ENCODE data around the gene PHC3. TPM values are rescaled to one million over a fixed set of nuclear protein-coding genes. Genes with fewer than 3 reads are reported as not detected.
"Not testable (repeated sequence)": the region's sequence is repeated elsewhere in the genome, so short reads cannot be mapped to it uniquely, and the experiment has no call there.

The PHC3 gene
- total and polyA plus RNA-seq, 4 donors, result 6.1 to 131 (median 59.9) TPM

DNA sequence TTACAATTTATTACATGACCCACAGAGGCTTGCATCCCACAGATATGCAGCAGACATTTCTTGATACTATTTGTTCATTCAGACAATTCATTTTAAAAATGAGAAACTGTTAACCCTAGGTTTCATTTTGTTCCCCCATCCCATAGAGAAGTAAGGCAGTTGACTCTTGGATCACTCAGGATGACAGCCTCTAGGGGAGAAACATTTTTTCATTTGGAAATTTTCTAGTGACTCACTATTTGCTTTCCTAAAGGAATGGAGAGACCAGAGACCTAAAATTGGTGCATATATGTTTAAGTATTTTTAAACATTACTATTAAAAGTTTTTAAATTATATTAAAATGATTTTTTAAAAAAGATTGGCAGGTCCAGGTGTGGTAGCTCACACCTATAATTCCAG, 19.5 kb upstream of the PHC3 start:
- Histone ChIP-seq H3K4me1 (ENCODE audit: control insufficient read depth in 1 of 2, insufficient read depth in 2 of 2, low read length in 2 of 2) (no peaks in the 10 kb centered on the region), H3K36me3 (ENCODE audit: control insufficient read depth in 1 of 2, insufficient read depth in 2 of 2, low read length in 1 of 2) (no peaks in the 10 kb centered on the region), H3K9me3 (ENCODE audit: control insufficient read depth, low read length) (no peaks in the 10 kb centered on the region), H3K27ac (ENCODE audit: low read depth in 1 of 2, low read length in 2 of 2) (no peak overlapping the region), H3K4me3 (ENCODE audit: low read length in 2 of 2) (no peak overlapping the region), H3K27me3 (ENCODE audit: control insufficient read depth in 1 of 2, insufficient read depth in 2 of 2, low read length in 1 of 2) (no peaks in the 10 kb centered on the region)
- DNase-seq, result no peak
- intact Hi-C loops (cut with DNase I), result no loop called here
- no peak for ATAC-seq (ENCODE audit: low FRiP score)

DNA sequence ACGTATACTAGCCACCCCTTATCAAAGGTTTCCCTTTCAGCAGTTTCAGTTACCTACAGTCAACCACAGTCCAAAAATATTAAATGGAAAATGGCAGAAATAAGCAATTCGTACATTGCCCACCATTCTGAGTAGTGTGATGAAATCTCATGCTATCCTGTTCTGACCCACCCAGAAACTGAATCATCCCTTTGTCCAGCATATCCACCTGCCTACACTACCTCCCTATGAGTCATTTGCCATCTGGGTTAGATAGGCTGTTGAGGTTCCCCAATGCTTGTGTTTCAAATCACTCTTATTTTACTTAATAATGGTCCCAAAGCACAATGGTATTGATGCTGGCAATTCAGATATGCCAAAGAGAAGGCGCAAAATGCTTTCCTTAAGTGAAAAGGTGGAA, 15.3 kb upstream of the PHC3 start:
- no peak for ATAC-seq (ENCODE audit: low FRiP score)

DNA sequence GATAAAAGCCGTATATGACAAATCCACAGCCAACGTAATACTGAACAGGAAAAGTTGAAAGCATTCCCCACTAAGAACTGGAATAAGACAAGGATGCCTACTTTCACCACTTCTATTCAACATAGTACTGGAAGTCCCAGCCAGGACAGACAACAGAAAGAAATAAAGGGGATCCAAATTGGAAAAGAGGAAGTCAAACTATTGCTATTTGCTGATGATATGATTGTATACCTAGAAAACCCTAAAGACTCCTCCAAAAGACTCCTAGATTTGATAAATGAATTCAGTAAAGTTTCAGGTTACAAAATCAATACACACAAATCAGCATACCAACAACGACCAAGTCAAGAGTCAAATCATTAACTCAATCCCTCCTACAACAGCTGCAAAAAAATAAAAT, 14.2 kb upstream of the PHC3 start:
- H3K36me3 ChIP-seq (ENCODE audit: control insufficient read depth in 1 of 2, insufficient read depth in 2 of 2, low read length in 1 of 2); H3K9me3 ChIP-seq (ENCODE audit: control insufficient read depth, low read length); ATAC-seq (ENCODE audit: low FRiP score); H3K4me1 ChIP-seq (ENCODE audit: control insufficient read depth in 1 of 2, insufficient read depth in 2 of 2, low read length in 2 of 2); H3K4me3 ChIP-seq (ENCODE audit: low read length in 2 of 2); H3K27ac ChIP-seq (ENCODE audit: low read depth in 1 of 2, low read length in 2 of 2); DNase-seq; H3K27me3 ChIP-seq (ENCODE audit: control insufficient read depth in 1 of 2, insufficient read depth in 2 of 2, low read length in 1 of 2): not testable (repeated sequence)
- 63 to 75% methylated on average over 3 of the region's 3 CpGs for WGBS, 2 donors
- intact Hi-C loops (cut with DNase I), result loop anchor here in 1 of 2 donors (10.0 kb wide), 1 partner anchor 79 kb away; no protein-coding TSS in a partner anchor

More for the DNA sequence above, 15.3 kb upstream of the PHC3 start:
- Histone ChIP-seq H3K9me3 (ENCODE audit: control insufficient read depth, low read length) (no peaks in the 10 kb centered on the region), H3K27me3 (ENCODE audit: control insufficient read depth in 1 of 2, insufficient read depth in 2 of 2, low read length in 1 of 2) (no peaks in the 10 kb centered on the region), H3K27ac (ENCODE audit: low read depth in 1 of 2, low read length in 2 of 2) (no peak overlapping the region), H3K36me3 (ENCODE audit: control insufficient read depth in 1 of 2, insufficient read depth in 2 of 2, low read length in 1 of 2) (no peaks in the 10 kb centered on the region), H3K4me3 (ENCODE audit: low read length in 2 of 2) (no peak overlapping the region), H3K4me1 (ENCODE audit: control insufficient read depth in 1 of 2, insufficient read depth in 2 of 2, low read length in 2 of 2) (no peaks in the 10 kb centered on the region)
- no peak for DNase-seq
- 93 to 95% methylated on average over 3 of the region's 3 CpGs for WGBS, 2 donors
- intact Hi-C loops (cut with DNase I), result loop anchor here in 1 of 2 donors (10.0 kb wide), 1 partner anchor 78 kb away; no protein-coding TSS in a partner anchor

DNA sequence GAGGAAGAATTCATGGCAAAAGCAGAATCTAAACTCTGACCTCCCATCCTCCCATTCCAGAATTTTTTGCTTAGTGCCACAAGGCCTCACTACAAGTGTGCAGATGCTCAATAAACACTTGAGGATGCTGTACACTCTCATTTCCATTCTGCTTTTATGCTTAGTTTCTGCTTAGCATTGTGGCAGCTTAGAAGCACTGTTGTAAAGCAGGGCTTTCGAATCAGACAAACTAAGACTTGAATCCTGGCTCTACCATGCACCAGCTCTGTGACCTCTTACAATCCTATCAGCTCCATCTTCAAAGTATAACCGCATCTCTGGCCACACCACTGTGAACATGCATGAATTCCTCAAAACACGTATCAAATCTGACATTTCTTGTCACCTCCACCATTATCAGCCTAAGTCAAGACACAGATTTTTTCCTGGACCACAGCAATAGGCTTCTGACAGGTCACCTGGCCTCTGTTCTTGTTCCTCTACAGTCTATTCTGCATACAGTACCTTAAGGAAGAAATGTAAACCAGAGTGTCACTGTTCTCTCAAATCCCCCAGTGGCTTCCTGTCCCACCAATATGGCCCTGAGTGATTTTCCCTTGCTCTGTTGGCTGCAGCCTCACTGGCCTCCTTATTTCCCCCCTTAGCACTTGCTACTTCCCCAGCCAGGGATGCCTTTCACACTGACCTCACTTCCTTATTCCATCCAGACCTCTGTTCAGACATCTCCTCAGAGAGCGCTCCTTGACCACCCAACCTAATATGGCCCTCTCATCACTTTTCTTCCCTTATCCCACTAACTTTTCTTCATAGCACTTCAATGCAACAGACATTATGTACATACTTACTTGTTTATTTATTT, 8.1 kb upstream of the PHC3 start:
- no peak for ATAC-seq (ENCODE audit: low FRiP score)
- Histone ChIP-seq H3K27ac (ENCODE audit: low read depth in 1 of 2, low read length in 2 of 2) (no peak overlapping the region), H3K36me3 (ENCODE audit: control insufficient read depth in 1 of 2, insufficient read depth in 2 of 2, low read length in 1 of 2) (no peaks in the 10 kb centered on the region), H3K4me3 (ENCODE audit: low read length in 2 of 2) (peak overlapping the region in 1 of 2 donors; percentile 26), H3K4me1 (ENCODE audit: control insufficient read depth in 1 of 2, insufficient read depth in 2 of 2, low read length in 2 of 2) (peaks cover 0 to 3% of the 10 kb centered on the region in 2 donors), H3K27me3 (ENCODE audit: control insufficient read depth in 1 of 2, insufficient read depth in 2 of 2, low read length in 1 of 2) (no peaks in the 10 kb centered on the region), H3K9me3 (ENCODE audit: control insufficient read depth, low read length) (no peaks in the 10 kb centered on the region)
- 85 to 86% methylated on average over 4 of the region's 4 CpGs for WGBS, 2 donors
- no peak for DNase-seq
- intact Hi-C loops (cut with DNase I), result loop anchor here in 1 of 2 donors (10.0 kb wide), 1 partner anchor 85 kb away; no protein-coding TSS in a partner anchor

DNA sequence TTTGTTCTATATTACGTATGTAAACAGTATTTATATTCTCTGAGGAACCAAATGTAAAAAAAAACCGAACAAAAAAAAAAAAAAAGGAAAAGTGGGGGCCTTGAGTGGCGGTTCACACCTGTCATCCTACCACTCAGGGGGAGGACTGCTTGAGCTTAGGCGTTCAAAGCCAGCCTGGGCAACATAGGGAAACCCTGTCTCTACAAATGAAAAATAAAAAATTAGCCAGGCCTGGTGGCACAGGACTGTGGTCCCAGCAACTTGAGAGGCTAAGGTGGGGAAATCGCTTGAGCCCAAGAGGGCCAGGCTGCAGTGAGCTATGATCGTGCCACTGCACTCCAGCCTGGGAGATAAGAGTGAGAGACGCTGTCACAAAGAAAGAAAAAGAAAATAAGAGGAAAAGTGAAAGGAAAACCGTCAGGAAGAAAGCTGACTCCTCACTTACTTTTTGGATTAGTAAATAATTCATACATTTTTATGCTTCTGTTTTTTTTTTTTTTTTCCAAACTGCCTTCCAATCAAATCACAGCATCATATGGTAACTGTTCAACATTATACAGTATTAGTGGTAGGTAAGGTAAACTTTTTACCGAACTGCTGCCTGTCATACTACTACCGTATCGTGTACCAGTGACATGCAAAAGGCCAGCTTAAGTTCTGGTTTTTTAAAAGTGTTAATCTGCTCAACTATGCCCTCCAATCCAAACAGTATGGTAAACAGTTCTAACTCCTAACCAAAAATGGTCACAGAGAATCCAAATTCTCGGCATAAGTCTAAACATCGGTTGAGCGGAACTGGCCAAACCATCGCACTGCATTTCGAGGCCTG, 1.2 kb downstream of the PHC3 start:
- no peaks in the 10 kb centered on the region for H3K9me3 ChIP-seq (ENCODE audit: control insufficient read depth, low read length)
- WGBS, 2 donors, result 9 to 12% methylated on average over 16 of the region's 16 CpGs
- ATAC-seq (ENCODE audit: low FRiP score) (no peak), DNase-seq (no peak)
- intact Hi-C loops (cut with DNase I), result loop anchor here (5.0 kb wide), 1 partner anchor 42 kb away; the partner anchor contains the start of gene PRKCI (in 2 of the 2)
- H3K36me3 ChIP-seq (ENCODE audit: control insufficient read depth in 1 of 2, insufficient read depth in 2 of 2, low read length in 1 of 2), result peaks cover 0 to 2% of the 10 kb centered on the region in 2 donors
- H3K27ac ChIP-seq (ENCODE audit: low read depth in 1 of 2, low read length in 2 of 2), result peak overlapping the region; percentile 77 to 88
- H3K27me3 ChIP-seq (ENCODE audit: control insufficient read depth in 1 of 2, insufficient read depth in 2 of 2, low read length in 1 of 2), result no peaks in the 10 kb centered on the region
- peak overlapping the region; percentile 73 to 84 for H3K4me3 ChIP-seq (ENCODE audit: low read length in 2 of 2)
- H3K4me1 ChIP-seq (ENCODE audit: control insufficient read depth in 1 of 2, insufficient read depth in 2 of 2, low read length in 2 of 2), result peaks cover 0 to under 1% of the 10 kb centered on the region in 2 donors

DNA sequence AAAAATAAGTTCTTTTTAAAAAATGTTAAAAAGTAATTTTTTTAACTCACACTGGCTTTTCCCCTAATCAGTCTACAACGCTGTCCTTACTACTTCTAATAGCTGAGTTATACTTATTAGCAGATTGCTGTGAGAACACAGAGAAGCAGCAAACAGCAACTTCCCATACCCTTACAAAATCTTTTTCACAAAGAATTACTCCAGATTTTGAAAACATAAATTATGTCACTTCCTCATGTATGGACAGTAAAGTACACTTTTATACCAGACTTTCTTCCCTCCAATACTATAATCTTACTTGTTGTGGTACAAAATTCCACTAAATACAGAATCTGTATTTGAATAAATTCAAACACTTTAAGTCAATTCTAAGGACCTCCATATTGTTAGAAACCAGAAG, 2.1 kb downstream of the PHC3 start:
- no peak overlapping the region for H3K27ac ChIP-seq (ENCODE audit: low read depth in 1 of 2, low read length in 2 of 2)
- no peaks in the 10 kb centered on the region for H3K9me3 ChIP-seq (ENCODE audit: control insufficient read depth, low read length)
- H3K4me1 ChIP-seq (ENCODE audit: control insufficient read depth in 1 of 2, insufficient read depth in 2 of 2, low read length in 2 of 2), result peaks cover 0 to 2% of the 10 kb centered on the region in 2 donors
- ATAC-seq (ENCODE audit: low FRiP score) (no peak), DNase-seq (no peak)
- peaks cover 0 to 2% of the 10 kb centered on the region in 2 donors for H3K36me3 ChIP-seq (ENCODE audit: control insufficient read depth in 1 of 2, insufficient read depth in 2 of 2, low read length in 1 of 2)
- no peaks in the 10 kb centered on the region for H3K27me3 ChIP-seq (ENCODE audit: control insufficient read depth in 1 of 2, insufficient read depth in 2 of 2, low read length in 1 of 2)
- no peak overlapping the region for H3K4me3 ChIP-seq (ENCODE audit: low read length in 2 of 2)
- intact Hi-C loops (cut with DNase I), result loop anchor here in 1 of 2 donors (10.0 kb wide), 1 partner anchor 65 kb away; no protein-coding TSS in a partner anchor
- 25% methylated on average over 1 of the region's 1 CpG for WGBS, 2 donors

DNA sequence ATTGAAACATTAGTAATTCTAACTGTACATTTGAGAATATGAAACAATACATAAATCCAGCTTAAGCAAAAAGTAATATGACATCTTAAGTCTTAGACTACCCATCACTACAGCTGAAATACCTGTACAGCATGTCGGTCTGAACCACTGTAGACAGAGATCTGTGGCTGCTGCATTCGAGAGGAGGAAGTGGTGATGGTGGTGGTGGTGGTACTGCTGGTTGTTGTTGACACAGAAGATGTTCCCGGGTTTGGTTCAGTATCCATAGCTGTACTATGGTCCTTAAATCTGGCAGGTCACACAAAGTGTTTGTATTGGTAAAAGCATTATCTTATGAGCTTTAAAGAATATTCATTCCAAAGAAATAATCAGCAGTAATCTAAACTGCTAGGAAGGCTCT, 2.9 kb downstream of the PHC3 start:
- no peak overlapping the region for H3K27ac ChIP-seq (ENCODE audit: low read depth in 1 of 2, low read length in 2 of 2)
- peaks cover 0 to 2% of the 10 kb centered on the region in 2 donors for H3K4me1 ChIP-seq (ENCODE audit: control insufficient read depth in 1 of 2, insufficient read depth in 2 of 2, low read length in 2 of 2)
- no peaks in the 10 kb centered on the region for H3K9me3 ChIP-seq (ENCODE audit: control insufficient read depth, low read length)
- DNase-seq (no peak), ATAC-seq (ENCODE audit: low FRiP score) (no peak)
- WGBS, 2 donors, result 77 to 81% methylated on average over 3 of the region's 3 CpGs
- intact Hi-C loops (cut with DNase I), result loop anchor here in 1 of 2 donors (10.0 kb wide), 1 partner anchor 64 kb away; no protein-coding TSS in a partner anchor
- H3K4me3 ChIP-seq (ENCODE audit: low read length in 2 of 2), result no peak overlapping the region
- H3K27me3 ChIP-seq (ENCODE audit: control insufficient read depth in 1 of 2, insufficient read depth in 2 of 2, low read length in 1 of 2), result no peaks in the 10 kb centered on the region
- H3K36me3 ChIP-seq (ENCODE audit: control insufficient read depth in 1 of 2, insufficient read depth in 2 of 2, low read length in 1 of 2), result peaks cover 0 to 2% of the 10 kb centered on the region in 2 donors

DNA sequence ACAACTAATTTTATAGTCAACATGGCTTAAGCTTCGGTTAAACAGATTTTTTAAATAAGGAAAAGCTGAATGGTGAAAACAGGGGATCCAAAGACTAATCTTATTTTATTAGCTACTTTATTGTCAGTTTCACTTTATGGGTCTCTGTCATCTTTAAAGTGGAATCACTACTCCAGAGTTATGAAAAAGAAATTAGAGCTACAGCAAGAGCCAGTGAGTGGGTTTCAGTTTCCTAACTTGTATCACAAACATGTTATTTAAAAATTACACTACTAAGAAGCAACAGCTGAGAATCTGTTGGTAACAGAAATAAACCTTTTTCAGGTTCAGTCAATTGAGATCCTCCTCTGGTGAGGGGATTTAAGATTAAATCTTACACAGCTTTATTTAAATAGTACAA, 10.0 kb downstream of the PHC3 start:
- WGBS, 2 donors, result 76 to 92% methylated on average over 1 of the region's 1 CpG
- no peak overlapping the region for H3K27ac ChIP-seq (ENCODE audit: low read depth in 1 of 2, low read length in 2 of 2)
- intact Hi-C loops (cut with DNase I), result loop anchor here in 1 of 2 donors (10.0 kb wide), 1 partner anchor 57 kb away; no protein-coding TSS in a partner anchor
- H3K27me3 ChIP-seq (ENCODE audit: control insufficient read depth in 1 of 2, insufficient read depth in 2 of 2, low read length in 1 of 2), result no peaks in the 10 kb centered on the region
- ATAC-seq (ENCODE audit: low FRiP score) (no peak), DNase-seq (no peak)
- no peaks in the 10 kb centered on the region for H3K36me3 ChIP-seq (ENCODE audit: control insufficient read depth in 1 of 2, insufficient read depth in 2 of 2, low read length in 1 of 2)
- no peak overlapping the region for H3K4me3 ChIP-seq (ENCODE audit: low read length in 2 of 2)
- H3K9me3 ChIP-seq (ENCODE audit: control insufficient read depth, low read length), result no peaks in the 10 kb centered on the region
- peaks cover 0 to 2% of the 10 kb centered on the region in 2 donors for H3K4me1 ChIP-seq (ENCODE audit: control insufficient read depth in 1 of 2, insufficient read depth in 2 of 2, low read length in 2 of 2)
